ENCODE results near the gene AKR7A3. TPM values are rescaled to one million over a fixed set of nuclear protein-coding genes. Genes with fewer than 3 reads are reported as not detected.
"Not testable (repeated sequence)": the region's sequence is repeated elsewhere in the genome, so short reads cannot be mapped to it uniquely, and the experiment has no call there.

AKR7A3 gene
- total and polyA plus RNA-seq, 10 of the 15 experiments (the other 5 are each of a cell fraction or from before 2014, with no cell fraction given): 0.10 to 1.1 (median 0.25) TPM; not detected in 2

GRCh38 chr1:19304081-19304480 is 15.5 kb upstream of the AKR7A3 start:
- H3K36me3 ChIP-seq (ENCODE audit: control insufficient read depth in 2 of 2, insufficient read depth in 2 of 2, low read length in 1 of 2); H3K79me2 ChIP-seq (ENCODE audit: control insufficient read depth, insufficient read depth, low read length); H4K20me1 ChIP-seq (ENCODE audit: control insufficient read depth, insufficient read depth); ATAC-seq; intact Hi-C loops (cut with micrococcal nuclease; ENCODE audit: unreplicated experiment); H3K4me3 ChIP-seq; BruUV-seq (replicated peaks); POLR2A ChIA-PET; FAIRE-seq; H3K27me3 ChIP-seq (replicated peaks in 1 of 2; ENCODE audit: control insufficient read depth in 2 of 2, insufficient read depth in 2 of 2, low read length in 1 of 2); H3K9me3 ChIP-seq (replicated peaks; ENCODE audit: control insufficient read depth, insufficient read depth, low read length); H2AFZ ChIP-seq (ENCODE audit: control insufficient read depth, low read depth, low read length); in situ Hi-C loops (cut with MboI); SMC1A ChIA-PET (ENCODE audit: uncharacterized antibody, unreplicated experiment); H3K27ac ChIP-seq (ENCODE audit: control insufficient read depth, insufficient read depth); H3K9ac ChIP-seq (ENCODE audit: control insufficient read depth, insufficient read depth, low read length); DNase-seq (ENCODE audit: low read depth, low spot score); RAD21 ChIA-PET (ENCODE audit: unreplicated experiment); H3K4me1 ChIP-seq (ENCODE audit: control insufficient read depth, insufficient read depth, low read length); H3K4me2 ChIP-seq (ENCODE audit: control insufficient read depth, insufficient read depth): not testable (repeated sequence)
- 98% methylated on average over 10 of the region's 10 CpGs for WGBS (ENCODE audit: insufficient coverage, insufficient replicate concordance, low lambda C conversion rate, missing lambda C conversion rate)
- CTCF ChIA-PET: interaction anchor here (0.8 kb wide), 1 partner anchor 37 kb away, joined by 3 read pairs; no protein-coding TSS in a partner anchor

DNA sequence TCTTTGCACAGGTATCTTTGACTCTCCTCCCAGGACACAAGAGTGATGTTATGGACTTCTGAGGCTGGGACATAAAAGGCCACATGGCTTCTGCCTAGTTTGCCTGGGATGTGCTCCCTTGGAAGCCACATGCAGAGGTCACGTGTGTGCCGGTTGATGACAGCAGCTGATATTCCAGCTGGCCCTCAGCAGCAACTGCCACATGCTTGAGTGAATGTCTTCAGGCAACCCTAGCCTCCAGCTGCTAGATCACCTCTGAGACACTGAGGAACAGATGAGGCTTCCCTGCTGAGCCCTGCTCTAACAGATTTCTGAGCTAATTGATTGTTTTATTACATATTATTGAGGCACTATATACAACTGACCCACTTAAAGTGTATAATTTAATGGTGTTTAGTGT is 11.6 kb upstream of the AKR7A3 start:
- H2AFZ ChIP-seq (ENCODE audit: control insufficient read depth, low read depth, low read length): no peak overlapping the region
- WGBS (ENCODE audit: insufficient coverage, insufficient replicate concordance, low lambda C conversion rate, missing lambda C conversion rate): 100% methylated on average over 2 of the region's 2 CpGs
- no peaks in the 10 kb centered on the region for H3K4me1 ChIP-seq (ENCODE audit: control insufficient read depth, insufficient read depth, low read length)
- peaks cover 0 to 2% of the 10 kb centered on the region in 2 experiments; a peak in 1 of 4 replicates for H3K36me3 ChIP-seq (ENCODE audit: control insufficient read depth in 2 of 2, insufficient read depth in 2 of 2, low read length in 1 of 2)
- intact Hi-C loops (cut with micrococcal nuclease; ENCODE audit: unreplicated experiment) (no loop called here), in situ Hi-C loops (cut with MboI) (no loop called here)
- ChIA-PET CTCF (no interaction called here), RAD21 (ENCODE audit: unreplicated experiment) (no interaction called here), SMC1A (ENCODE audit: uncharacterized antibody, unreplicated experiment) (no interaction called here), POLR2A (no interaction called here)
- FAIRE-seq: no peak
- no peak overlapping the region for H3K4me3 ChIP-seq
- no peak overlapping the region for H3K27ac ChIP-seq (ENCODE audit: control insufficient read depth, insufficient read depth)
- no peak overlapping the region for H3K4me2 ChIP-seq (ENCODE audit: control insufficient read depth, insufficient read depth)
- no peaks in the 10 kb centered on the region for H3K79me2 ChIP-seq (ENCODE audit: control insufficient read depth, insufficient read depth, low read length)
- peaks cover 6% of the 10 kb centered on the region; the same call in 2 of the 3 replicates for H3K9me3 ChIP-seq (replicated peaks; ENCODE audit: control insufficient read depth, insufficient read depth, low read length)
- H4K20me1 ChIP-seq (ENCODE audit: control insufficient read depth, insufficient read depth): no peaks in the 10 kb centered on the region
- BruUV-seq (replicated peaks): no TSS peak
- H3K27me3 ChIP-seq (replicated peaks in 1 of 2; ENCODE audit: control insufficient read depth in 2 of 2, insufficient read depth in 2 of 2, low read length in 1 of 2): no peaks in the 10 kb centered on the region
- no peak for DNase-seq (ENCODE audit: low read depth, low spot score)
- no peak for ATAC-seq
- no peak overlapping the region for H3K9ac ChIP-seq (ENCODE audit: control insufficient read depth, insufficient read depth, low read length)
- TF ChIP-seq, protein P1, sequence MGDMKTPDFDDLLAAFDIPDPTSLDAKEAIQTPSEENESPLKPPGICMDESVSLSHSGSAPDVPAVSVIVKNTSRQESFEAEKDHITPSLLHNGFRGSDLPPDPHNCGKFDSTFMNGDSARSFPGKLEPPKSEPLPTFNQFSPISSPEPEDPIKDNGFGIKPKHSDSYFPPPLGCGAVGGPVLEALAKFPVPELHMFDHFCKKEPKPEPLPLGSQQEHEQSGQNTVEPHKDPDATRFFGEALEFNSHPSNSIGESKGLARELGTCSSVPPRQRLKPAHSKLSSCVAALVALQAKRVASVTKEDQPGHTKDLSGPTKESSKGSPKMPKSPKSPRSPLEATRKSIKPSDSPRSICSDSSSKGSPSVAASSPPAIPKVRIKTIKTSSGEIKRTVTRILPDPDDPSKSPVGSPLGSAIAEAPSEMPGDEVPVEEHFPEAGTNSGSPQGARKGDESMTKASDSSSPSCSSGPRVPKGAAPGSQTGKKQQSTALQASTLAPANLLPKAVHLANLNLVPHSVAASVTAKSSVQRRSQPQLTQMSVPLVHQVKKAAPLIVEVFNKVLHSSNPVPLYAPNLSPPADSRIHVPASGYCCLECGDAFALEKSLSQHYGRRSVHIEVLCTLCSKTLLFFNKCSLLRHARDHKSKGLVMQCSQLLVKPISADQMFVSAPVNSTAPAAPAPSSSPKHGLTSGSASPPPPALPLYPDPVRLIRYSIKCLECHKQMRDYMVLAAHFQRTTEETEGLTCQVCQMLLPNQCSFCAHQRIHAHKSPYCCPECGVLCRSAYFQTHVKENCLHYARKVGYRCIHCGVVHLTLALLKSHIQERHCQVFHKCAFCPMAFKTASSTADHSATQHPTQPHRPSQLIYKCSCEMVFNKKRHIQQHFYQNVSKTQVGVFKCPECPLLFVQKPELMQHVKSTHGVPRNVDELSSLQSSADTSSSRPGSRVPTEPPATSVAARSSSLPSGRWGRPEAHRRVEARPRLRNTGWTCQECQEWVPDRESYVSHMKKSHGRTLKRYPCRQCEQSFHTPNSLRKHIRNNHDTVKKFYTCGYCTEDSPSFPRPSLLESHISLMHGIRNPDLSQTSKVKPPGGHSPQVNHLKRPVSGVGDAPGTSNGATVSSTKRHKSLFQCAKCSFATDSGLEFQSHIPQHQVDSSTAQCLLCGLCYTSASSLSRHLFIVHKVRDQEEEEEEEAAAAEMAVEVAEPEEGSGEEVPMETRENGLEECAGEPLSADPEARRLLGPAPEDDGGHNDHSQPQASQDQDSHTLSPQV (IDR thresholded peaks at IDR 0.05): no peak
- TF ChIP-seq MTA3 (IDR thresholded peaks at IDR 0.05; ENCODE audit: borderline replicate concordance, low read length): no peak
- TF ChIP-seq SMARCA5 (IDR thresholded peaks at IDR 0.05): no peak
- TF ChIP-seq POLR2A (IDR thresholded peaks at IDR 0.05; ENCODE audit: low read depth, low read length): no peak
- TF ChIP-seq, protein P2, sequence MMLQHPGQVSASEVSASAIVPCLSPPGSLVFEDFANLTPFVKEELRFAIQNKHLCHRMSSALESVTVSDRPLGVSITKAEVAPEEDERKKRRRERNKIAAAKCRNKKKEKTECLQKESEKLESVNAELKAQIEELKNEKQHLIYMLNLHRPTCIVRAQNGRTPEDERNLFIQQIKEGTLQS (IDR thresholded peaks at IDR 0.05; ENCODE audit: borderline replicate concordance, extremely low read depth, low read depth, low read length): no peak
- TF ChIP-seq CBFB (IDR thresholded peaks at IDR 0.05; ENCODE audit: low read depth): no peak
- TF ChIP-seq CBX5 (IDR thresholded peaks at IDR 0.05; ENCODE audit: low read depth): no peak
- TF ChIP-seq TBL1XR1 (IDR thresholded peaks at IDR 0.05; ENCODE audit: low read depth, low read length): no peak

Data from GM12878 (cell line).